Caco-2 (cell line): ENCODE data around the gene DDX17. TPM values are rescaled to one million over a fixed set of nuclear protein-coding genes. Genes with fewer than 3 reads are reported as not detected.
A peak's percentile ranks its signal among the peaks of the same experiment; 100 is the strongest.

Source experiments
- BruUV-seq: library from RNA; stranded (reverse); fragments of 400-500 nt; replicated peaks from 2 replicates; lab custom pipeline; 2021; lab: Mats Ljungman, UMichigan
- CTCF ChIA-PET: fragments of 300-600 bp; sonication (Branson Sonifier 250); formaldehyde crosslinking; loops from one replicate; lab custom pipeline; 2022; ENCODE audit warnings: antibody characterized with exemption; lab: Charles Lee
- POLR2A ChIA-PET: fragments of 300-600 bp; sonication (Branson Sonifier 250); formaldehyde crosslinking; loops from one replicate; lab custom pipeline; 2022; ENCODE audit warnings: antibody characterized with exemption; lab: Charles Lee
- DNase-seq, 2 experiments: peaks; one replicate each; pipeline versions ENCODE4 v3.0.0 to v3.0.0-alpha.2; 2020 to 2022
- H3K27me3 ChIP-seq: replicated peaks from 2 replicates; pipeline ENCODE4 v1.6.0; 2011; ENCODE audit warnings: low read length; ENCODE audit not compliant: control insufficient read depth, insufficient read depth
- H3K36me3 ChIP-seq: 2 replicates; pipeline ENCODE4 v1.5.1; 2011; ENCODE audit warnings: low read length; ENCODE audit not compliant: control insufficient read depth, insufficient read depth
- H3K4me1 ChIP-seq: fragments of 250-450 bp; sonication (Bioruptor Pico); 2 replicates; pipeline ENCODE4 v1.5.1; 2020; ENCODE audit warnings: mild to moderate bottlenecking
- H3K4me3 ChIP-seq: 2 replicates; pipeline ENCODE4 v1.5.1; 2011; ENCODE audit warnings: low read depth, mild to moderate bottlenecking, control low read depth, low read length
- H3K9me3 ChIP-seq: fragments of 250-450 bp; sonication (Bioruptor Pico); 2 replicates; pipeline ENCODE4 v1.5.1; 2020; ENCODE audit warnings: mild to moderate bottlenecking, moderate library complexity
- H3K27ac Mint-ChIP-seq: one replicate; pipeline ENCODE4 v1.8.0; 2022; ENCODE audit warnings: mixed read lengths; ENCODE audit not compliant: unreplicated experiment
- H3K27me3 Mint-ChIP-seq: one replicate; pipeline ENCODE4 v1.8.0; 2022; ENCODE audit warnings: mixed read lengths; ENCODE audit not compliant: insufficient read depth, unreplicated experiment
- H3K36me3 Mint-ChIP-seq: one replicate; pipeline ENCODE4 v1.8.0; 2022; ENCODE audit warnings: mild to moderate bottlenecking, mixed read lengths; ENCODE audit not compliant: insufficient read depth, unreplicated experiment
- H3K4me1 Mint-ChIP-seq: one replicate; pipeline ENCODE4 v1.8.0; 2022; ENCODE audit warnings: low read depth, mixed read lengths; ENCODE audit not compliant: unreplicated experiment
- H3K4me3 Mint-ChIP-seq: one replicate; pipeline ENCODE4 v1.8.0; 2022; ENCODE audit warnings: mild to moderate bottlenecking, moderate library complexity, mixed read lengths; ENCODE audit not compliant: unreplicated experiment
- H3K9me3 Mint-ChIP-seq: one replicate; pipeline ENCODE4 v1.8.0; 2022; ENCODE audit warnings: mixed read lengths; ENCODE audit not compliant: unreplicated experiment
- intact Hi-C: fragments of 100-400 bp; cut with micrococcal nuclease; formaldehyde crosslinking; loops from one replicate; pipeline ENCODE4 v1.10.0; 2022; ENCODE audit not compliant: unreplicated experiment
- total RNA-seq: library from RNA; stranded (reverse); gene quantifications from 2 replicates; pipeline ENCODE4 v1.2.3, GENCODE V29; 2022
- TF ChIP-seq, protein P1 (sequence below), 2 experiments: fragments of 200-600 bp in 1 of 2; IDR thresholded peaks; 1 replicate in 1 of 2; 2 replicates in 1 of 2; pipeline versions ENCODE4 v1.5.1 to v1.8.0; 2011 to 2022; ENCODE audit warnings: antibody characterized with exemption in 1 of 2, control low read depth in 1 of 2, inconsistent platforms in 1 of 2, low read depth in 1 of 2, low read length in 1 of 2, mild to moderate bottlenecking in 1 of 2, moderate library complexity in 1 of 2; ENCODE audit not compliant: insufficient read depth in 1 of 2, severe bottlenecking in 1 of 2, unreplicated experiment in 1 of 2

DDX17 gene
- total RNA-seq, 1 experiment from 2014 or later, result 367 TPM

DNA sequence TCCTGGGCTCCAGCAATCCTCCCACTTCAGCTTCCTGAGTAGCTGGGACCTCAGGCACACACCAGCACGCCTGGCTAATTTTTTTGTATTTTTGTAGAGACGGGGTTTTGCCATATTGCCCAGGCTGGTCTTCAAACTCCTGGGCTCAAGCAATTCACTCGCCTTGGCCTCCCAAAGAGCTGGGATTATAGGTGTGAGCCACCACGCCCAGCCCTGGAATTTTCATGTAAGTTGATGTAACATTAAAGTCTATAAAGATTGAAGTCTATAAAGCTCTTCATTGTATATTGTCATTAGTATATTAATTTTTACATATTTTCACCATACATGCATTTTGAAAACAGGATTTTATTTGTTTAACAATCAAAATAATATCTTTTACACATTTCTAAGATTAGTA lies 12.5 kb upstream of the DDX17 start:
- TF ChIP-seq, protein P1, sequence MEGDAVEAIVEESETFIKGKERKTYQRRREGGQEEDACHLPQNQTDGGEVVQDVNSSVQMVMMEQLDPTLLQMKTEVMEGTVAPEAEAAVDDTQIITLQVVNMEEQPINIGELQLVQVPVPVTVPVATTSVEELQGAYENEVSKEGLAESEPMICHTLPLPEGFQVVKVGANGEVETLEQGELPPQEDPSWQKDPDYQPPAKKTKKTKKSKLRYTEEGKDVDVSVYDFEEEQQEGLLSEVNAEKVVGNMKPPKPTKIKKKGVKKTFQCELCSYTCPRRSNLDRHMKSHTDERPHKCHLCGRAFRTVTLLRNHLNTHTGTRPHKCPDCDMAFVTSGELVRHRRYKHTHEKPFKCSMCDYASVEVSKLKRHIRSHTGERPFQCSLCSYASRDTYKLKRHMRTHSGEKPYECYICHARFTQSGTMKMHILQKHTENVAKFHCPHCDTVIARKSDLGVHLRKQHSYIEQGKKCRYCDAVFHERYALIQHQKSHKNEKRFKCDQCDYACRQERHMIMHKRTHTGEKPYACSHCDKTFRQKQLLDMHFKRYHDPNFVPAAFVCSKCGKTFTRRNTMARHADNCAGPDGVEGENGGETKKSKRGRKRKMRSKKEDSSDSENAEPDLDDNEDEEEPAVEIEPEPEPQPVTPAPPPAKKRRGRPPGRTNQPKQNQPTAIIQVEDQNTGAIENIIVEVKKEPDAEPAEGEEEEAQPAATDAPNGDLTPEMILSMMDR (IDR thresholded peaks at IDR 0.05; ENCODE audit: insufficient read depth in 1 of 2, low read depth in 1 of 2, low read length in 1 of 2, severe bottlenecking in 1 of 2, unreplicated experiment in 1 of 2), result no peak
- peaks cover 6% of the 10 kb centered on the region for H3K4me1 Mint-ChIP-seq
- H3K4me3 Mint-ChIP-seq, result no peak overlapping the region
- H3K4me3 ChIP-seq, result no peak overlapping the region
- ChIA-PET CTCF (no interaction called here), POLR2A (no interaction called here)
- BruUV-seq, result no TSS peak
- DNase-seq, result no peak
- no peaks in the 10 kb centered on the region for H3K9me3 ChIP-seq
- H3K4me1 ChIP-seq, result no peaks in the 10 kb centered on the region
- no peaks in the 10 kb centered on the region for H3K36me3 ChIP-seq
- intact Hi-C loops, result no loop called here
- no peaks in the 10 kb centered on the region for H3K36me3 Mint-ChIP-seq
- no peaks in the 10 kb centered on the region for H3K9me3 Mint-ChIP-seq
- H3K27me3 Mint-ChIP-seq, result no peaks in the 10 kb centered on the region
- H3K27ac Mint-ChIP-seq, result no peak overlapping the region
- H3K27me3 ChIP-seq, result no peaks in the 10 kb centered on the region

DNA sequence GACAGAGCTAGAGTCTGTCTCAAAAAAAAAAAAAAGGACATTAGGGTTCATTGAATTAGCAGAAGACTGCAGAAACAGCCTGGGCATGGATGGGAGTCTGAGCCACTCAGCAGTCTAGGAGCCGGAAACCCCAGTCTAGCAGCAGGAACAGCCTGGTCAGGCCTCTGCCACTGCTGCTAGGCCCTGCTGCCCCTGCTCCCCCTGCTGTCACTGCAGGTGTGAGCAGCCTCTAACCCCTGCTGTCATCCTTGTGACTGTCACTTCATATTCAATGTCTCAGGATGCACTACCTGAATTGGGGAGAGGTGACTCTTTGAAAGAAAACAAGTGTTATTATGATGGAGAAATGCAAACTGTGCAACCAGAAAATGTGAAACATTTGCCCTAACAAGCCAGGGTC lies 7.0 kb upstream of the DDX17 start:
- Histone ChIP-seq H3K27me3 (no peaks in the 10 kb centered on the region), H3K4me1 (no peaks in the 10 kb centered on the region), H3K36me3 (no peaks in the 10 kb centered on the region), H3K4me3 (no peak overlapping the region), H3K9me3 (no peaks in the 10 kb centered on the region)
- peak in 1 of 2 experiments; percentile 62 for DNase-seq
- H3K9me3 Mint-ChIP-seq, result peaks cover 5% of the 10 kb centered on the region
- H3K4me3 Mint-ChIP-seq, result no peak overlapping the region
- TF ChIP-seq, protein P1 (IDR thresholded peaks at IDR 0.05; ENCODE audit: insufficient read depth in 1 of 2, low read depth in 1 of 2, low read length in 1 of 2, severe bottlenecking in 1 of 2, unreplicated experiment in 1 of 2), result peak in 1 of 2 experiments; percentile 65
- H3K36me3 Mint-ChIP-seq, result no peaks in the 10 kb centered on the region
- no TSS peak for BruUV-seq
- ChIA-PET CTCF (no interaction called here), POLR2A (no interaction called here)
- intact Hi-C loops, result loop anchor here (1.0 kb wide), 1 partner anchor 59 kb away; no protein-coding TSS in a partner anchor
- no peak overlapping the region for H3K27ac Mint-ChIP-seq
- peaks cover 13% of the 10 kb centered on the region for H3K4me1 Mint-ChIP-seq
- no peaks in the 10 kb centered on the region for H3K27me3 Mint-ChIP-seq

DNA sequence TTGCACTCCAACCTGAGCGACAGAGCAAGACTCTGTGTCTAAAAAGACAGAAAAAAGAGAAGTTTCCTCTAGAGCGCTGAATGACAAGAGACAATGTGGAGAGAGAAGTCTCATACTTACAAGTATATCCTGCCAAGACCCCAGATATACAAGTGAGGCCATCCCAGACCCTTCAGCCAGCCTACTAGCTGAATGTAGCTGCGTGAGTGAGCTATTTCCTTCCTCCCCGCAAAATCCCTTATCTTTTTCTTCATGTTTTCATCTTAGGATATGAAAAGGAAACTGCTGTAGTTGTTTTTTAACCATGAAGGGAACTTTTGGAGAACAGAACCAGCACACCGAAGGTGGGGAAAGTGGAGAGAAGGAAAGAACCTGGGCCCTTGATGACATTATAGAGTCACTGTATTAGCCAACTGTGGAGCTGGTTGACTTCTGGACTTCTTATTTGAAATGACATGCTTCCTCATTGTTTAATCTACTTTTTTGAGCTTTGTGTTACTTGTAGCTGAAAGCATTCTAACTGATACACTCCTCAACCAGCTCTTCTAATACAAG lies 4.4 kb upstream of the DDX17 start:
- Mint-ChIP-seq H3K4me1 (peaks cover 9% of the 10 kb centered on the region), H3K36me3 (peaks cover 12% of the 10 kb centered on the region), H3K27ac (no peak overlapping the region), H3K27me3 (no peaks in the 10 kb centered on the region), H3K9me3 (peaks cover 9% of the 10 kb centered on the region), H3K4me3 (no peak overlapping the region)
- no peak for DNase-seq
- Histone ChIP-seq H3K27me3 (no peaks in the 10 kb centered on the region), H3K4me1 (peaks cover 9% of the 10 kb centered on the region), H3K9me3 (no peaks in the 10 kb centered on the region), H3K4me3 (no peak overlapping the region), H3K36me3 (no peaks in the 10 kb centered on the region)
- TF ChIP-seq, protein P1 (IDR thresholded peaks at IDR 0.05; ENCODE audit: insufficient read depth in 1 of 2, low read depth in 1 of 2, low read length in 1 of 2, severe bottlenecking in 1 of 2, unreplicated experiment in 1 of 2), result no peak
- intact Hi-C loops, result no loop called here
- CTCF ChIA-PET, result no interaction called here
- no TSS peak for BruUV-seq
- POLR2A ChIA-PET, result interaction anchor here (0.6 kb wide), 1 partner anchor 194 kb away, joined by 19 read pairs; no protein-coding TSS in a partner anchor
